LNCAP (cell line): ENCODE data around the gene SEMA3D.

Experiments
- CTCF ChIP-seq: fragments of 450-650 bp; IDR thresholded peaks from 2 replicates; pipeline ENCODE4 v1.5.1; 2017; ENCODE audit warnings: mild to moderate bottlenecking

Gene SEMA3D

GRCh38 chr7:85204496-85204895 is 17.6 kb upstream of the SEMA3D start:
- TF ChIP-seq CTCF = no peak

GRCh38 chr7:85204061-85204460 is 17.2 kb upstream of the SEMA3D start:
- no peak for TF ChIP-seq CTCF

GRCh38 chr7:85201209-85201608 is 14.4 kb upstream of the SEMA3D start:
- TF ChIP-seq CTCF = no peak

- TF ChIP-seq CTCF = no peak
These were observed 9.8 kb upstream of the SEMA3D start for GRCh38 chr7:85196696-85197095.

- peak; percentile 51 for TF ChIP-seq CTCF
These were observed 4.5 kb upstream of the SEMA3D start for GRCh38 chr7:85191383-85191782.

- TF ChIP-seq CTCF = no peak
These were observed 754 bp downstream of the SEMA3D start for GRCh38 chr7:85186083-85186520.

- TF ChIP-seq CTCF = no peak
These were observed 1.3 kb downstream of the SEMA3D start for GRCh38 chr7:85185424-85186082.
